ENCODE data around the gene TUT4. TPM values are rescaled to one million over a fixed set of nuclear protein-coding genes. Genes with fewer than 3 reads are reported as not detected.

The TUT4 gene
- total RNA-seq, 1 donor from 2014 or later = 40.9 TPM

GRCh38 chr1:52473039-52473438 lies 79.9 kb downstream of the TUT4 start:
- no peak for DNase-seq (ENCODE audit: low spot score)
- Mint-ChIP-seq H3K36me3 (ENCODE audit: low read depth) (peaks cover 10% of the 10 kb centered on the region), H3K27ac (ENCODE audit: unreplicated experiment) (no peak overlapping the region)

GRCh38 chr1:52472384-52472783 lies 80.5 kb downstream of the TUT4 start:
- no peak for DNase-seq (ENCODE audit: low spot score)
- H3K27ac Mint-ChIP-seq (ENCODE audit: unreplicated experiment) = no peak overlapping the region

More at GRCh38 chr1:52473039-52473438, 79.9 kb downstream of the TUT4 start:
- TF ChIP-seq CTCF (IDR thresholded peaks at IDR 0.05) = no peak
- no peaks in the 10 kb centered on the region for H3K27me3 Mint-ChIP-seq (ENCODE audit: low read depth)
- no peak overlapping the region for H3K4me3 Mint-ChIP-seq (ENCODE audit: unreplicated experiment)
- no peaks in the 10 kb centered on the region for H3K9me3 Mint-ChIP-seq (ENCODE audit: low read depth)
- no peaks in the 10 kb centered on the region for H3K4me1 Mint-ChIP-seq (ENCODE audit: low read depth)

GRCh38 chr1:52469108-52469507 lies 83.8 kb downstream of the TUT4 start:
- DNase-seq (ENCODE audit: low spot score) = no peak
- Mint-ChIP-seq H3K4me1 (ENCODE audit: low read depth) (no peaks in the 10 kb centered on the region), H3K4me3 (ENCODE audit: unreplicated experiment) (no peak overlapping the region), H3K27ac (ENCODE audit: unreplicated experiment) (no peak overlapping the region), H3K9me3 (ENCODE audit: low read depth) (no peaks in the 10 kb centered on the region), H3K36me3 (ENCODE audit: low read depth) (peaks cover 3% of the 10 kb centered on the region), H3K27me3 (ENCODE audit: low read depth) (no peaks in the 10 kb centered on the region)
- no peak for TF ChIP-seq CTCF (IDR thresholded peaks at IDR 0.05)

More at GRCh38 chr1:52472384-52472783, 80.5 kb downstream of the TUT4 start:
- no peak for TF ChIP-seq CTCF (IDR thresholded peaks at IDR 0.05)
- Mint-ChIP-seq H3K4me3 (ENCODE audit: unreplicated experiment) (no peak overlapping the region), H3K27me3 (ENCODE audit: low read depth) (no peaks in the 10 kb centered on the region), H3K36me3 (ENCODE audit: low read depth) (peaks cover 8% of the 10 kb centered on the region), H3K4me1 (ENCODE audit: low read depth) (no peaks in the 10 kb centered on the region), H3K9me3 (ENCODE audit: low read depth) (no peaks in the 10 kb centered on the region)

GRCh38 chr1:52463891-52464290 lies 89.0 kb downstream of the TUT4 start:
- no peak for TF ChIP-seq CTCF (IDR thresholded peaks at IDR 0.05)
- no peaks in the 10 kb centered on the region for H3K27me3 Mint-ChIP-seq (ENCODE audit: low read depth)
- peaks cover 6% of the 10 kb centered on the region for H3K4me1 Mint-ChIP-seq (ENCODE audit: low read depth)
- H3K27ac Mint-ChIP-seq (ENCODE audit: unreplicated experiment) = no peak overlapping the region
- no peak overlapping the region for H3K4me3 Mint-ChIP-seq (ENCODE audit: unreplicated experiment)
- DNase-seq (ENCODE audit: low spot score) = no peak
- H3K36me3 Mint-ChIP-seq (ENCODE audit: low read depth) = no peaks in the 10 kb centered on the region
- no peaks in the 10 kb centered on the region for H3K9me3 Mint-ChIP-seq (ENCODE audit: low read depth)

GRCh38 chr1:52461821-52462220 lies 91.1 kb downstream of the TUT4 start:
- DNase-seq (ENCODE audit: low spot score) = no peak
- Mint-ChIP-seq H3K4me1 (ENCODE audit: low read depth) (peaks cover 6% of the 10 kb centered on the region), H3K27ac (ENCODE audit: unreplicated experiment) (no peak overlapping the region), H3K9me3 (ENCODE audit: low read depth) (no peaks in the 10 kb centered on the region), H3K27me3 (ENCODE audit: low read depth) (no peaks in the 10 kb centered on the region), H3K4me3 (ENCODE audit: unreplicated experiment) (no peak overlapping the region), H3K36me3 (ENCODE audit: low read depth) (peaks cover 4% of the 10 kb centered on the region)
- no peak for TF ChIP-seq CTCF (IDR thresholded peaks at IDR 0.05)
